Gastroesophageal sphincter (tissue), 4 donors: ENCODE results near the gene TMEFF2. TPM values are rescaled to one million over a fixed set of nuclear protein-coding genes. Genes with fewer than 3 reads are reported as not detected.

Experiments used
- ATAC-seq: fragments of 150-250 bp; one replicate; pipeline ENCODE4 v1.9.1; 2016; ENCODE audit warnings: mild to moderate bottlenecking, moderate library complexity
- H3K27ac ChIP-seq, 4 donors: fragments of 200-600 bp; sonication (generic) in 3 of 4; 1 replicate in 3 of 4; 2 replicates in 1 of 4; pipeline ENCODE4 v1.5.1; 2016 to 2019
- H3K27me3 ChIP-seq: fragments of 200-600 bp; sonication (generic); one replicate; pipeline ENCODE4 v1.5.1; 2019
- H3K36me3 ChIP-seq, 2 donors: fragments of 200-600 bp; sonication (generic); one replicate each; pipeline ENCODE4 v1.5.1; 2019; ENCODE audit warnings: control low read depth in 1 of 2
- H3K4me1 ChIP-seq, 3 donors: fragments of 200-600 bp; sonication (generic); 1 replicate in 2 of 3; 2 replicates in 1 of 3; pipeline ENCODE4 v1.5.1; 2016 to 2019; ENCODE audit warnings: control low read depth in 2 of 3
- H3K4me3 ChIP-seq, 2 donors: fragments of 200-600 bp; sonication (generic); one replicate each; pipeline ENCODE4 v1.5.1; 2019; ENCODE audit warnings: mild to moderate bottlenecking in 1 of 2, moderate library complexity in 1 of 2
- H3K9me3 ChIP-seq, 3 donors: fragments of 200-600 bp; sonication (generic); one replicate each; pipeline ENCODE4 v1.5.1; 2017 to 2019; ENCODE audit warnings: control low read depth in 2 of 3
- EP300 ChIP-seq: sonication (generic); formaldehyde crosslinking; IDR thresholded peaks from one replicate; pipeline ENCODE4 v1.6.1; 2017; ENCODE audit warnings: antibody characterized with exemption, mild to moderate bottlenecking
- POLR2A ChIP-seq, 2 donors: fragments of 450-650 bp; IDR thresholded peaks; one replicate each; pipeline ENCODE4 v1.6.1; 2017; ENCODE audit warnings: antibody characterized with exemption in 2 of 2, mild to moderate bottlenecking in 2 of 2, moderate library complexity in 1 of 2
- POLR2AphosphoS5 ChIP-seq: sonication (generic); formaldehyde crosslinking; IDR thresholded peaks from one replicate; pipeline ENCODE4 v1.6.1; 2017; ENCODE audit warnings: antibody characterized with exemption
- WGBS, 2 donors: methylation state at CpG; one replicate each; pipeline ENCODE4 v1.1.5; 2018; ENCODE audit warnings: low coverage in 1 of 2; 5-methylcytosine and 5-hydroxymethylcytosine counted together
- total RNA-seq, 4 donors: library from RNA; depleted of rRNA; stranded (reverse); fragments of >200 nt; gene quantifications; one replicate each; pipeline ENCODE4 v1.1.0, GENCODE V29; 2016
- TF ChIP-seq, protein P1 (sequence below), 4 experiments: fragments of 200-600 bp in 2 of 4; fragments of 450-650 bp in 2 of 4; sonication (generic) in 1 of 4; IDR thresholded peaks; one replicate each; pipeline ENCODE4 v1.5.1; 2017 to 2019; ENCODE audit warnings: antibody characterized with exemption in 4 of 4, mild to moderate bottlenecking in 2 of 4, moderate library complexity in 2 of 4

TMEFF2 gene
- total RNA-seq, 4 donors from 2014 or later: 0.42 to 3.0 (median 0.83) TPM

GRCh38 chr2:191941376-191941929 lies 253.3 kb downstream of the TMEFF2 start:
- WGBS, 2 donors: 38 to 51% methylated on average over 2 to 3 of the region's 3 CpGs

GRCh38 chr2:191938779-191939178 lies 256.0 kb downstream of the TMEFF2 start:
- Histone ChIP-seq H3K27ac (no peak overlapping the region), H3K9me3 (no peaks in the 10 kb centered on the region), H3K4me3 (no peak overlapping the region), H3K27me3 (no peaks in the 10 kb centered on the region), H3K36me3 (no peaks in the 10 kb centered on the region), H3K4me1 (peaks cover 5 to 27% (median 8%) of the 10 kb centered on the region in 3 donors)
- no peak for ATAC-seq
- TF ChIP-seq POLR2AphosphoS5 (no peak), EP300 (no peak), POLR2A (IDR thresholded peaks at IDR 0.05) (no peak)
- TF ChIP-seq, protein P1, sequence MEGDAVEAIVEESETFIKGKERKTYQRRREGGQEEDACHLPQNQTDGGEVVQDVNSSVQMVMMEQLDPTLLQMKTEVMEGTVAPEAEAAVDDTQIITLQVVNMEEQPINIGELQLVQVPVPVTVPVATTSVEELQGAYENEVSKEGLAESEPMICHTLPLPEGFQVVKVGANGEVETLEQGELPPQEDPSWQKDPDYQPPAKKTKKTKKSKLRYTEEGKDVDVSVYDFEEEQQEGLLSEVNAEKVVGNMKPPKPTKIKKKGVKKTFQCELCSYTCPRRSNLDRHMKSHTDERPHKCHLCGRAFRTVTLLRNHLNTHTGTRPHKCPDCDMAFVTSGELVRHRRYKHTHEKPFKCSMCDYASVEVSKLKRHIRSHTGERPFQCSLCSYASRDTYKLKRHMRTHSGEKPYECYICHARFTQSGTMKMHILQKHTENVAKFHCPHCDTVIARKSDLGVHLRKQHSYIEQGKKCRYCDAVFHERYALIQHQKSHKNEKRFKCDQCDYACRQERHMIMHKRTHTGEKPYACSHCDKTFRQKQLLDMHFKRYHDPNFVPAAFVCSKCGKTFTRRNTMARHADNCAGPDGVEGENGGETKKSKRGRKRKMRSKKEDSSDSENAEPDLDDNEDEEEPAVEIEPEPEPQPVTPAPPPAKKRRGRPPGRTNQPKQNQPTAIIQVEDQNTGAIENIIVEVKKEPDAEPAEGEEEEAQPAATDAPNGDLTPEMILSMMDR (IDR thresholded peaks at IDR 0.05): no peak
- 89 to 93% methylated on average over 1 of the region's 1 CpG for WGBS, 2 donors

More at GRCh38 chr2:191941376-191941929, 253.3 kb downstream of the TMEFF2 start:
- no peak for TF ChIP-seq EP300
- no peak for TF ChIP-seq POLR2AphosphoS5
- no peak for TF ChIP-seq POLR2A (IDR thresholded peaks at IDR 0.05)
- TF ChIP-seq, protein P1 (IDR thresholded peaks at IDR 0.05): no peak
- Histone ChIP-seq H3K4me3 (no peak overlapping the region), H3K36me3 (no peaks in the 10 kb centered on the region), H3K4me1 (peaks cover 5 to 36% (median 8%) of the 10 kb centered on the region in 3 donors), H3K9me3 (no peaks in the 10 kb centered on the region), H3K27me3 (no peaks in the 10 kb centered on the region), H3K27ac (peak overlapping the region in 1 of 4 donors; percentile 57)
- no peak for ATAC-seq

DNA sequence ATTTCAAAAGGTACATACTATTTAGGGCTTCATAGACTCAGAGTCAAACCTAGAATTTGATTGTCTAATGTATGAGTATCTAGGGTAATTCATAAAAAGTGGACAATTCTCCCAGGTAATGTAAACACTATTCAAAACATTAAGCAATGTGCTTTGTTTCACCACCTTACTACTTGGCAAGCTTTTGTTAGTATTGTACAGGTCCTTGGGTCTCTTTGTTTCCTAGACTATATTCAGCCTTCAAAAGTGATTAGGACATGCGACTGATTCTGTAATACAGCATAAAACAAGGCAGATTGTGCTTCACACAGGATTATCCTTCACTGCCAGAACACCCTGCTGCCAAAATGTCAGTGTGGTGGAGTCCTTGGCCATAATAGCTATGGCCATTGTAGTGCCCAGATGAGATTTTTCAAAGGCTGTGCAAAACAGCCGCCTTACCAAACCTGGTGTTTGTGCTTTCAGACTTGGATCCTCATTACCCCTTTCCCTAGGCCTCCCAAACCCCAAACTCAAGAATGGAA lies 257.8 kb downstream of the TMEFF2 start:
- WGBS, 2 donors: 43 to 85% methylated on average over 1 to 2 of the region's 2 CpGs
- no peak for TF ChIP-seq EP300
- no peak for TF ChIP-seq POLR2A (IDR thresholded peaks at IDR 0.05)
- no peak for TF ChIP-seq POLR2AphosphoS5
- TF ChIP-seq, protein P1 (IDR thresholded peaks at IDR 0.05): no peak
- no peak overlapping the region for H3K4me3 ChIP-seq
- ATAC-seq: no peak
- no peaks in the 10 kb centered on the region for H3K9me3 ChIP-seq
- no peaks in the 10 kb centered on the region for H3K36me3 ChIP-seq
- no peak overlapping the region for H3K27ac ChIP-seq
- H3K4me1 ChIP-seq: peaks cover 0 to 9% (median 3%) of the 10 kb centered on the region in 3 donors
- H3K27me3 ChIP-seq: no peaks in the 10 kb centered on the region

GRCh38 chr2:191935247-191935646 lies 259.5 kb downstream of the TMEFF2 start:
- H3K9me3 ChIP-seq: no peaks in the 10 kb centered on the region
- TF ChIP-seq POLR2AphosphoS5: no peak
- TF ChIP-seq, protein P1 (IDR thresholded peaks at IDR 0.05): no peak
- TF ChIP-seq POLR2A (IDR thresholded peaks at IDR 0.05): no peak
- no peak for TF ChIP-seq EP300
- no peak overlapping the region for H3K27ac ChIP-seq
- no peaks in the 10 kb centered on the region for H3K27me3 ChIP-seq
- WGBS, 2 donors: 87 to 95% methylated on average over 3 of the region's 3 CpGs
- ATAC-seq: no peak
- H3K4me1 ChIP-seq: no peaks in the 10 kb centered on the region
- no peak overlapping the region for H3K4me3 ChIP-seq
- no peaks in the 10 kb centered on the region for H3K36me3 ChIP-seq
